ENCODE results near the gene PLCXD1.
"Not testable (repeated sequence)": the region's sequence is repeated elsewhere in the genome, so short reads cannot be mapped to it uniquely, and the experiment has no call there.

The PLCXD1 gene

GRCh38 chrX:291411-291901 lies 10.3 kb downstream of the PLCXD1 start:
- DNase-seq (ENCODE audit: low read depth): no peak

- DNase-seq (ENCODE audit: low read depth): no peak
Measured at GRCh38 chrX:292900-293897, 12.0 kb downstream of the PLCXD1 start.

- no peak for DNase-seq (ENCODE audit: low read depth)
Measured at GRCh38 chrX:295136-295535, 14.0 kb downstream of the PLCXD1 start.

- no peak for DNase-seq (ENCODE audit: low read depth)
Measured at GRCh38 chrX:298993-299392, 17.8 kb downstream of the PLCXD1 start.

- DNase-seq (ENCODE audit: low read depth): no peak
Measured at GRCh38 chrX:300334-300733, 19.2 kb downstream of the PLCXD1 start.

- no peak for DNase-seq (ENCODE audit: low read depth)
Measured at GRCh38 chrX:302975-303374, 21.8 kb downstream of the PLCXD1 start.

- not testable (repeated sequence) for DNase-seq (ENCODE audit: low read depth)
Measured at GRCh38 chrX:305781-306613, 24.8 kb downstream of the PLCXD1 start.

- DNase-seq (ENCODE audit: low read depth): not testable (repeated sequence)
Measured at GRCh38 chrX:306614-307251, 25.6 kb downstream of the PLCXD1 start.

- no peak for DNase-seq (ENCODE audit: low read depth)
Measured at GRCh38 chrX:307261-308111, 26.3 kb downstream of the PLCXD1 start.

- no peak for DNase-seq (ENCODE audit: low read depth)
Measured at GRCh38 chrX:308821-309520, 27.8 kb downstream of the PLCXD1 start.

- DNase-seq (ENCODE audit: low read depth): no peak
Measured at GRCh38 chrX:310621-311155, 29.5 kb downstream of the PLCXD1 start.

GRCh38 chrX:311156-312129 lies 30.3 kb downstream of the PLCXD1 start:
- DNase-seq (ENCODE audit: low read depth): no peak

GRCh38 chrX:312621-313331 lies 31.6 kb downstream of the PLCXD1 start:
- no peak for DNase-seq (ENCODE audit: low read depth)

- no peak for DNase-seq (ENCODE audit: low read depth)
Measured at GRCh38 chrX:313546-313945, 32.4 kb downstream of the PLCXD1 start.

GRCh38 chrX:314049-314448 lies 32.9 kb downstream of the PLCXD1 start:
- DNase-seq (ENCODE audit: low read depth): no peak

- no peak for DNase-seq (ENCODE audit: low read depth)
Measured at GRCh38 chrX:314781-315595, 33.8 kb downstream of the PLCXD1 start.
